GM23338 (cell line): ENCODE results near the gene BIN1.

Source experiments
- CREB1 ChIP-seq: fragments of 250-450 bp; sonication (Bioruptor Pico); IDR thresholded peaks from 2 replicates; pipeline ENCODE4 v1.5.0; 2020; ENCODE audit warnings: low read depth, mild to moderate bottlenecking, moderate library complexity
- EZH2 ChIP-seq: fragments of 200-600 bp; sonication (generic); IDR thresholded peaks from one replicate; pipeline ENCODE4 v1.8.0; 2017; ENCODE audit warnings: antibody characterized with exemption, mild to moderate bottlenecking, low read depth; ENCODE audit not compliant: unreplicated experiment
- EZH2phosphoT487 ChIP-seq: fragments of 200-600 bp; sonication (generic); IDR thresholded peaks from one replicate; pipeline ENCODE4 v1.8.1; 2018; ENCODE audit warnings: antibody characterized with exemption; ENCODE audit not compliant: unreplicated experiment
- STAT1 ChIP-seq: IDR thresholded peaks from one replicate; pipeline ENCODE4 v1.6.1; 2016; ENCODE audit warnings: antibody characterized with exemption; ENCODE audit not compliant: unreplicated experiment
- TF ChIP-seq, protein P1 (sequence below), 2 experiments: fragments of 200-600 bp in 1 of 2; sonication (generic) in 1 of 2; conservative IDR thresholded peaks; 2 replicates each; pipeline versions ENCODE4 v1.5.1 to v1.6.1; 2016 to 2017; ENCODE audit warnings: antibody characterized with exemption in 2 of 2, low read depth in 2 of 2, mild to moderate bottlenecking in 2 of 2, moderate library complexity in 1 of 2

DNA sequence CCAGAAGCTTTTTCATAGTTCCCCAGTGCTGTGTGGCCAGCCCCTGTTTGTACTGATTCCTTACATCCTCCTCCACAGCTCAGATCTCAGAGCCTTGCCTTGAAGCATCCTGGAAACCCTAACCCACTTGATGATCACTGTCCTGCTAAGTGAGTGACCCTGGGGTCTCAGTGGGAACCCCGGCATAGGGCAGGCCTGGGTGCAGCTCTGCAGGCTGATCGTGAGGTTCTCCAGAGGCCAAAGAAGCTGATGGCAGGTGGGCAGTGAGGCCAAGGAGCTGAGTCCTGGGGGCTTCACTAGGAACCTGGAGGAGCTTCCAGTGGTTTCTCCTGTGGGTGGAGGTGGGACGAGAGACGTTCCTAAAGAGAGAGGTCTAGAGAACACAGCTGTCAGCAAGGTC, 47.4 kb upstream of the BIN1 start:
- TF ChIP-seq EZH2 (no peak), CREB1 (CRISPR knock-in tag) (no peak), STAT1 (no peak), EZH2phosphoT487 (no peak)
- TF ChIP-seq, protein P1, sequence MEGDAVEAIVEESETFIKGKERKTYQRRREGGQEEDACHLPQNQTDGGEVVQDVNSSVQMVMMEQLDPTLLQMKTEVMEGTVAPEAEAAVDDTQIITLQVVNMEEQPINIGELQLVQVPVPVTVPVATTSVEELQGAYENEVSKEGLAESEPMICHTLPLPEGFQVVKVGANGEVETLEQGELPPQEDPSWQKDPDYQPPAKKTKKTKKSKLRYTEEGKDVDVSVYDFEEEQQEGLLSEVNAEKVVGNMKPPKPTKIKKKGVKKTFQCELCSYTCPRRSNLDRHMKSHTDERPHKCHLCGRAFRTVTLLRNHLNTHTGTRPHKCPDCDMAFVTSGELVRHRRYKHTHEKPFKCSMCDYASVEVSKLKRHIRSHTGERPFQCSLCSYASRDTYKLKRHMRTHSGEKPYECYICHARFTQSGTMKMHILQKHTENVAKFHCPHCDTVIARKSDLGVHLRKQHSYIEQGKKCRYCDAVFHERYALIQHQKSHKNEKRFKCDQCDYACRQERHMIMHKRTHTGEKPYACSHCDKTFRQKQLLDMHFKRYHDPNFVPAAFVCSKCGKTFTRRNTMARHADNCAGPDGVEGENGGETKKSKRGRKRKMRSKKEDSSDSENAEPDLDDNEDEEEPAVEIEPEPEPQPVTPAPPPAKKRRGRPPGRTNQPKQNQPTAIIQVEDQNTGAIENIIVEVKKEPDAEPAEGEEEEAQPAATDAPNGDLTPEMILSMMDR (conservative IDR thresholded peaks at IDR 0.05; ENCODE audit: low read depth in 2 of 2), result no peak
